H54 (cell line): Measurements from ENCODE around the gene TPRA1.

ENCODE experiments used
- DNase-seq: peaks from one replicate; pipeline ENCODE4 v3.0.0; 2011; ENCODE audit warnings: low spot score, mixed read lengths; ENCODE audit not compliant: insufficient read length
- FAIRE-seq: peaks from 3 replicates; lab custom pipeline; 2011; peaks lifted over from hg19 to GRCh38; lab: Jason Lieb, UNC
- POLR2A ChIP-seq: IDR thresholded peaks from 2 replicates; pipeline ENCODE4 v1.6.1; 2011; ENCODE audit warnings: low read depth, mild to moderate bottlenecking, low read length

TPRA1 gene

GRCh38 chr3:127547761-127548605 lies 42.5 kb downstream of the TPRA1 start:
- TF ChIP-seq POLR2A: peak; percentile 44; the same call in 1 of the 2 replicates
- FAIRE-seq (peak; percentile 6), DNase-seq (peak; percentile 86)

GRCh38 chr3:127546970-127547733 lies 43.4 kb downstream of the TPRA1 start:
- DNase-seq (no peak), FAIRE-seq (no peak)
- TF ChIP-seq POLR2A: no peak

- no peak for TF ChIP-seq POLR2A
- DNase-seq: no peak
- no peak for FAIRE-seq
Observed at GRCh38 chr3:127546554-127546953, 44.0 kb downstream of the TPRA1 start.

- DNase-seq (no peak), FAIRE-seq (no peak)
- no peak for TF ChIP-seq POLR2A
Observed at GRCh38 chr3:127545711-127546457, 44.6 kb downstream of the TPRA1 start.

- no peak for DNase-seq
- no peak for FAIRE-seq
- TF ChIP-seq POLR2A: no peak
Observed at GRCh38 chr3:127545216-127545615, 45.3 kb downstream of the TPRA1 start.

GRCh38 chr3:127544803-127545201 lies 45.7 kb downstream of the TPRA1 start:
- FAIRE-seq: no peak
- no peak for DNase-seq
- no peak for TF ChIP-seq POLR2A

- no peak for TF ChIP-seq POLR2A
- DNase-seq: peak; percentile 82
- FAIRE-seq: no peak
Observed at GRCh38 chr3:127544192-127544802, 46.2 kb downstream of the TPRA1 start.

GRCh38 chr3:127543441-127543840 lies 47.1 kb downstream of the TPRA1 start:
- FAIRE-seq (no peak), DNase-seq (no peak)
- no peak for TF ChIP-seq POLR2A

GRCh38 chr3:127542441-127542952 lies 48.0 kb downstream of the TPRA1 start:
- DNase-seq (no peak), FAIRE-seq (no peak)
- no peak for TF ChIP-seq POLR2A

- no peak for TF ChIP-seq POLR2A
- no peak for DNase-seq
- FAIRE-seq: no peak
Observed at GRCh38 chr3:127541320-127541719, 49.2 kb downstream of the TPRA1 start.

- no peak for TF ChIP-seq POLR2A
- DNase-seq (no peak), FAIRE-seq (no peak)
Observed at GRCh38 chr3:127539366-127540060, 51.0 kb downstream of the TPRA1 start.

GRCh38 chr3:127538569-127538968 lies 52.0 kb downstream of the TPRA1 start:
- TF ChIP-seq POLR2A: no peak
- FAIRE-seq (no peak), DNase-seq (no peak)
